ENCODE measurements around the gene DZIP1.
"Not testable (repeated sequence)": the region's sequence is repeated elsewhere in the genome, so short reads cannot be mapped to it uniquely, and the experiment has no call there.

Gene DZIP1

DNA sequence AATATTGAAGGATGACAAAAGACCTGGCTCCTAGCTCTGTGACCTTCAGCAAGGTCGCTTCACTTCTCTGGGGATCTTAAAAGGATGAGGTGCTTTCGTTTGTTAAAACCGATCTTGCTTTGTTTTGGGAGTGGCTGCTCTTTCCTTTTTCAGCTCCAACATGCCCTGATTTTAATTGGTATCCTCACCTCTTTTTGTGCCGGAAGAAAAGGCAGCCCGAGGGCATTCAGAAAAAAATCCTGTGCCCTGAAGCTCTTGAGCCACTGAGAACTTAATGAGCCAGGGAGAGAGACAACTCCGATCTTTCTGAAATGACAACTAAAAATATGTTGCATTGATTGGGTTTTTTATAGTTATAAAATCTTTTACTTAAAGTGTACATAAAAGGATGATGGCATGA is 72.6 kb downstream of the DZIP1 start:
- Histone ChIP-seq H3K27me3 (ENCODE audit: insufficient read depth, low read depth) (no peaks in the 10 kb centered on the region), H3K27ac (no peak overlapping the region), H3K79me2 (ENCODE audit: insufficient read depth, low read depth) (no peaks in the 10 kb centered on the region), H3K36me3 (ENCODE audit: insufficient read depth) (no peaks in the 10 kb centered on the region), H4K20me1 (ENCODE audit: insufficient read depth) (no peaks in the 10 kb centered on the region), H3K4me1 (ENCODE audit: low read depth, poor library complexity, severe bottlenecking) (peaks cover 18% of the 10 kb centered on the region), H3K4me2 (no peak overlapping the region), H3K4me3 (IDR thresholded peaks at IDR 0.05; ENCODE audit: insufficient read depth, low read depth, low read length) (no peak overlapping the region), H2AFZ (ENCODE audit: low read depth) (no peak overlapping the region), H3K9ac (no peak overlapping the region)
- TF ChIP-seq, protein P1, sequence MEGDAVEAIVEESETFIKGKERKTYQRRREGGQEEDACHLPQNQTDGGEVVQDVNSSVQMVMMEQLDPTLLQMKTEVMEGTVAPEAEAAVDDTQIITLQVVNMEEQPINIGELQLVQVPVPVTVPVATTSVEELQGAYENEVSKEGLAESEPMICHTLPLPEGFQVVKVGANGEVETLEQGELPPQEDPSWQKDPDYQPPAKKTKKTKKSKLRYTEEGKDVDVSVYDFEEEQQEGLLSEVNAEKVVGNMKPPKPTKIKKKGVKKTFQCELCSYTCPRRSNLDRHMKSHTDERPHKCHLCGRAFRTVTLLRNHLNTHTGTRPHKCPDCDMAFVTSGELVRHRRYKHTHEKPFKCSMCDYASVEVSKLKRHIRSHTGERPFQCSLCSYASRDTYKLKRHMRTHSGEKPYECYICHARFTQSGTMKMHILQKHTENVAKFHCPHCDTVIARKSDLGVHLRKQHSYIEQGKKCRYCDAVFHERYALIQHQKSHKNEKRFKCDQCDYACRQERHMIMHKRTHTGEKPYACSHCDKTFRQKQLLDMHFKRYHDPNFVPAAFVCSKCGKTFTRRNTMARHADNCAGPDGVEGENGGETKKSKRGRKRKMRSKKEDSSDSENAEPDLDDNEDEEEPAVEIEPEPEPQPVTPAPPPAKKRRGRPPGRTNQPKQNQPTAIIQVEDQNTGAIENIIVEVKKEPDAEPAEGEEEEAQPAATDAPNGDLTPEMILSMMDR (conservative IDR thresholded peaks at IDR 0.05; ENCODE audit: low read depth, low read length) = no peak

DNA sequence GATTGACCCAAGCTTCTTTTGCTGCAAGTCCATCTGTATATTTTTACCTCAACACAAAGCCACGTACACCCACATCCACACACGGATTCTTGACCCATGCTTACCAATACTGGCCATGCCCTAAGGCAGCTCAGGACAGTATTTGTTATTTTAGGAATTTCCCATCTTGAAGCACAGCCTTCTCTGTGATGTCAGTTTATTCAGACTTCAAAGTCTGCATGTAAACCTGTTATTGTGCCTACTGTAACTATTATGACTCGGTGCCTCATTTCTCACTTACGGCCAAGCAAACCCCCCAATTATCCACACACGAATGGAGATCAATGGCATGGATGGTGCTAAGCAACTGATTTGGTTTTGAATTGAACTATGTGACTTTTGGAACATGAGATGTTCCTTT is 74.5 kb downstream of the DZIP1 start:
- H3K9ac ChIP-seq = no peak overlapping the region
- no peaks in the 10 kb centered on the region for H3K79me2 ChIP-seq (ENCODE audit: insufficient read depth, low read depth)
- no peaks in the 10 kb centered on the region for H3K36me3 ChIP-seq (ENCODE audit: insufficient read depth)
- H3K27ac ChIP-seq = no peak overlapping the region
- TF ChIP-seq, protein P1 (conservative IDR thresholded peaks at IDR 0.05; ENCODE audit: low read depth, low read length) = no peak
- no peaks in the 10 kb centered on the region for H4K20me1 ChIP-seq (ENCODE audit: insufficient read depth)
- H3K4me1 ChIP-seq (ENCODE audit: low read depth, poor library complexity, severe bottlenecking) = peaks cover 3% of the 10 kb centered on the region
- no peak overlapping the region for H3K4me3 ChIP-seq (IDR thresholded peaks at IDR 0.05; ENCODE audit: insufficient read depth, low read depth, low read length)
- no peak overlapping the region for H2AFZ ChIP-seq (ENCODE audit: low read depth)
- H3K4me2 ChIP-seq = no peak overlapping the region
- H3K27me3 ChIP-seq (ENCODE audit: insufficient read depth, low read depth) = no peaks in the 10 kb centered on the region

DNA sequence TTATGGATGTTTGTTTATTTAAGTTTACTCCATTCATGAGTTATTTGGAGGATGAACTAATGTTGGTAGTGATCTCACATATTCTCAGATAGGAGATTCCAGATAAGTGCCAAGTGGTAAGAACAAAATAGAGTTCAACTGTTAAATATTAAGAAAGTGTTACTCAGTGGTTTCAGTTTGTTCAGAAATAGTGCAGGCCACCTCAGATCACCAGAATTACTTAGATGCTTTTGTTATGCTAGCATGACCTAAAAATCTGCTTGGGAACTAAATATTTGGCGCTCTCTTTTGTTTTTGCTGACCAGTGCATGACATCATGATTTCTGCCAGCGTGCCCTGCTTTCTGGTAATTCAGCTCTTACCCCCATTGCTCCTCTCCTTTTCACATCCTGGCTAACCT is 76.4 kb downstream of the DZIP1 start:
- H3K9ac ChIP-seq = no peak overlapping the region
- no peaks in the 10 kb centered on the region for H3K27me3 ChIP-seq (ENCODE audit: insufficient read depth, low read depth)
- H2AFZ ChIP-seq (ENCODE audit: low read depth) = no peak overlapping the region
- no peak overlapping the region for H3K4me3 ChIP-seq (IDR thresholded peaks at IDR 0.05; ENCODE audit: insufficient read depth, low read depth, low read length)
- TF ChIP-seq, protein P1 (conservative IDR thresholded peaks at IDR 0.05; ENCODE audit: low read depth, low read length) = no peak
- no peaks in the 10 kb centered on the region for H4K20me1 ChIP-seq (ENCODE audit: insufficient read depth)
- no peak overlapping the region for H3K27ac ChIP-seq
- H3K36me3 ChIP-seq (ENCODE audit: insufficient read depth) = no peaks in the 10 kb centered on the region
- no peak overlapping the region for H3K4me2 ChIP-seq
- H3K79me2 ChIP-seq (ENCODE audit: insufficient read depth, low read depth) = no peaks in the 10 kb centered on the region
- no peaks in the 10 kb centered on the region for H3K4me1 ChIP-seq (ENCODE audit: low read depth, poor library complexity, severe bottlenecking)

- H3K9ac ChIP-seq; H3K27me3 ChIP-seq (ENCODE audit: insufficient read depth, low read depth); H3K27ac ChIP-seq; H3K4me1 ChIP-seq (ENCODE audit: low read depth, poor library complexity, severe bottlenecking); H4K20me1 ChIP-seq (ENCODE audit: insufficient read depth); H2AFZ ChIP-seq (ENCODE audit: low read depth); H3K79me2 ChIP-seq (ENCODE audit: insufficient read depth, low read depth); H3K4me3 ChIP-seq (IDR thresholded peaks at IDR 0.05; ENCODE audit: insufficient read depth, low read depth, low read length); H3K36me3 ChIP-seq (ENCODE audit: insufficient read depth); H3K4me2 ChIP-seq: not testable (repeated sequence)
These were observed 78.7 kb downstream of the DZIP1 start for GRCh38 chr13:95565758-95566157.

DNA sequence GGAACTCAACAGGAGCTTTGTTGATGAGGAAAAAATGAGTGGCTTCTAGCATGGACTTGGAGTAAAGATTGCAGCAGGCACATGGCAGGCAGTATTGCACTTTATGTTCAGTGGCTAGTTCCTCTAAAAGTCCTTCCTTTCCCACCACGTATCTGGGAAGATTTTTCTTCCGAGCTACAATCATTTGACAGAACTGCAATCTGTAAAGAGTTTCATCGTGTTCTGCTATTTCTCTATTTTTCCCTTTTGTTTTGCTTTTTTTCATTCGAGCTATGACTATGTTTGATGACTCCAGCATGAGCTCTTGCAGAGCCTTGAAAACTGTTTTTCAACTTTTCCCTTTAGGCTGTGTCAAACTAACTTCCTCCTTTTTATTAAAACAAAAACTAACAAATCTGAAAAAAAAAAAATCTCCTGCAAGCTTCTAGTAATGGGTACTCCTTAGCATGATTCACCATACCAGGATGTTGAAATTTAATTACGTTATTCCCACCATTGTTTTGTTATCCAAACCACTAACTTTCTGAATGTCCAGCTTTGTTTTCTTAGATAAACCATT is 79.7 kb downstream of the DZIP1 start:
- Histone ChIP-seq H3K9ac (no peak overlapping the region), H3K36me3 (ENCODE audit: insufficient read depth) (no peaks in the 10 kb centered on the region), H2AFZ (ENCODE audit: low read depth) (no peak overlapping the region), H3K4me2 (no peak overlapping the region), H3K27me3 (ENCODE audit: insufficient read depth, low read depth) (no peaks in the 10 kb centered on the region), H3K27ac (no peak overlapping the region), H4K20me1 (ENCODE audit: insufficient read depth) (no peaks in the 10 kb centered on the region), H3K4me3 (IDR thresholded peaks at IDR 0.05; ENCODE audit: insufficient read depth, low read depth, low read length) (no peak overlapping the region), H3K79me2 (ENCODE audit: insufficient read depth, low read depth) (no peaks in the 10 kb centered on the region), H3K4me1 (ENCODE audit: low read depth, poor library complexity, severe bottlenecking) (no peaks in the 10 kb centered on the region)
- TF ChIP-seq, protein P1 (conservative IDR thresholded peaks at IDR 0.05; ENCODE audit: low read depth, low read length) = no peak
